Sigmoid colon (tissue), 7 donors: Measurements from ENCODE around the gene WDR33. TPM values are rescaled to one million over a fixed set of nuclear protein-coding genes. Genes with fewer than 3 reads are reported as not detected.
"Not testable (repeated sequence)": the region's sequence is repeated elsewhere in the genome, so short reads cannot be mapped to it uniquely, and the experiment has no call there.

ENCODE experiments used
- DNase-seq: peaks from one replicate; pipeline ENCODE4 v3.0.0-alpha.2; 2019
- H3K27ac ChIP-seq, 4 donors: fragments of 200-600 bp; sonication (generic); one replicate each; pipeline ENCODE4 v1.5.1; 2016 to 2019; ENCODE audit warnings: mild to moderate bottlenecking in 1 of 4
- H3K27me3 ChIP-seq, 3 donors: fragments of 200-600 bp; sonication (generic); one replicate each; pipeline ENCODE4 v1.5.1; 2019; ENCODE audit warnings: mild to moderate bottlenecking in 1 of 3
- H3K36me3 ChIP-seq, 4 donors: fragments of 200-600 bp; sonication (generic); one replicate each; pipeline ENCODE4 v1.5.1; 2016 to 2019
- H3K4me1 ChIP-seq, 4 donors: fragments of 200-600 bp; sonication (generic); one replicate each; pipeline ENCODE4 v1.5.1; 2017 to 2019
- H3K4me3 ChIP-seq, 4 donors: fragments of 200-600 bp; sonication (generic); one replicate each; pipeline ENCODE4 v1.5.1; 2017 to 2019; ENCODE audit warnings: mild to moderate bottlenecking in 2 of 4, moderate library complexity in 1 of 4
- H3K9me3 ChIP-seq, 4 donors: fragments of 200-600 bp in 3 of 4; sonication (generic) in 3 of 4; one replicate each; pipeline versions ENCODE4 v1.5.1 to v1.6.1; 2013 to 2019
- CTCF ChIP-seq, 4 experiments: fragments of 450-650 bp in 3 of 4; fragments of 200-600 bp in 1 of 4; IDR thresholded peaks; one replicate each; pipeline ENCODE4 v1.5.1; 2016 to 2019; ENCODE audit warnings: antibody characterized with exemption in 4 of 4, mild to moderate bottlenecking in 3 of 4, moderate library complexity in 2 of 4
- EP300 ChIP-seq, 4 donors: sonication (generic); formaldehyde crosslinking; IDR thresholded peaks; one replicate each; pipeline ENCODE4 v1.6.1; 2017; ENCODE audit warnings: antibody characterized with exemption in 4 of 4
- POLR2A ChIP-seq, 2 donors: fragments of 450-650 bp; IDR thresholded peaks; one replicate each; pipeline ENCODE4 v1.6.1; 2016; ENCODE audit warnings: antibody characterized with exemption in 2 of 2, mild to moderate bottlenecking in 2 of 2, moderate library complexity in 2 of 2
- POLR2AphosphoS5 ChIP-seq, 4 donors: sonication (generic); formaldehyde crosslinking; IDR thresholded peaks; one replicate each; pipeline ENCODE4 v1.6.1; 2017; ENCODE audit warnings: antibody characterized with exemption in 4 of 4
- WGBS, 2 donors: extraction: QIAGEN DNeasy Blood & Tissue Kit; methylation state at CpG; one replicate each; pipeline ENCODE4 v1.1.7; 2013; 5-methylcytosine and 5-hydroxymethylcytosine counted together
- intact Hi-C: fragments of 100-400 bp; cut with DNase I; formaldehyde crosslinking; loops from one replicate; pipeline ENCODE4 v1.15.1; 2023
- polyA plus RNA-seq, 3 donors: library from polyadenylated mRNA; stranded (reverse); fragments of 200-250 nt; gene quantifications; one replicate each; pipeline ENCODE4 v1.2.3, GENCODE V29; 2013
- total RNA-seq, 4 donors: library from RNA; depleted of rRNA; stranded (reverse); fragments of >200 nt; gene quantifications; one replicate each; pipeline ENCODE4 v1.1.0, GENCODE V29; 2016
- donor health status: healthy with polysubstance abuse.
- donor health status: Bipolar disorder and iron deficiency.
- donor health status: healthy.

The WDR33 gene
- total and polyA plus RNA-seq, 7 donors = 8.3 to 45.2 (median 37.8) TPM

- no peak for DNase-seq
- H3K36me3 ChIP-seq = peaks cover 4 to 89% (median 42%) of the 10 kb centered on the region in 4 donors
- TF ChIP-seq EP300 (IDR thresholded peaks at IDR 0.05) (no peak), CTCF (IDR thresholded peaks at IDR 0.05) (no peak), POLR2A (IDR thresholded peaks at IDR 0.05) (no peak), POLR2AphosphoS5 (IDR thresholded peaks at IDR 0.05) (no peak)
- no peaks in the 10 kb centered on the region for H3K9me3 ChIP-seq
- no peaks in the 10 kb centered on the region for H3K27me3 ChIP-seq
- no peaks in the 10 kb centered on the region for H3K4me1 ChIP-seq
- no peak overlapping the region for H3K27ac ChIP-seq
- 81 to 85% methylated on average over 6 of the region's 6 CpGs for WGBS, 2 donors
- no peak overlapping the region for H3K4me3 ChIP-seq
- intact Hi-C loops = no loop called here
Observed at GRCh38 chr2:127762846-127763245, 48.1 kb downstream of the WDR33 start.

- 83 to 93% methylated on average over 6 of the region's 6 CpGs for WGBS, 2 donors
- intact Hi-C loops = no loop called here
- H3K4me3 ChIP-seq = no peak overlapping the region
- no peak overlapping the region for H3K27ac ChIP-seq
- TF ChIP-seq CTCF (IDR thresholded peaks at IDR 0.05) (no peak), EP300 (IDR thresholded peaks at IDR 0.05) (no peak), POLR2AphosphoS5 (IDR thresholded peaks at IDR 0.05) (no peak), POLR2A (IDR thresholded peaks at IDR 0.05) (no peak)
- H3K4me1 ChIP-seq = no peaks in the 10 kb centered on the region
- H3K27me3 ChIP-seq = no peaks in the 10 kb centered on the region
- H3K36me3 ChIP-seq = peaks cover 4 to 88% (median 40%) of the 10 kb centered on the region in 4 donors
- H3K9me3 ChIP-seq = no peaks in the 10 kb centered on the region
- no peak for DNase-seq
Observed at GRCh38 chr2:127762441-127762840, 48.5 kb downstream of the WDR33 start.

- DNase-seq = no peak
- H3K27me3 ChIP-seq = no peaks in the 10 kb centered on the region
- no peak overlapping the region for H3K4me3 ChIP-seq
- H3K36me3 ChIP-seq = peaks cover 4 to 76% (median 30%) of the 10 kb centered on the region in 4 donors
- no peak overlapping the region for H3K27ac ChIP-seq
- H3K4me1 ChIP-seq = no peaks in the 10 kb centered on the region
- intact Hi-C loops = no loop called here
- WGBS, 2 donors = 95 to 98% methylated on average over 2 of the region's 2 CpGs
- TF ChIP-seq EP300 (IDR thresholded peaks at IDR 0.05) (no peak), CTCF (IDR thresholded peaks at IDR 0.05) (no peak), POLR2AphosphoS5 (IDR thresholded peaks at IDR 0.05) (no peak), POLR2A (IDR thresholded peaks at IDR 0.05) (no peak)
- no peaks in the 10 kb centered on the region for H3K9me3 ChIP-seq
Observed at GRCh38 chr2:127759931-127760330, 51.0 kb downstream of the WDR33 start.

GRCh38 chr2:127754186-127754585 lies 56.8 kb downstream of the WDR33 start:
- DNase-seq = no peak
- intact Hi-C loops = no loop called here
- Histone ChIP-seq H3K36me3 (peaks cover 0 to 21% (median 0%) of the 10 kb centered on the region in 4 donors), H3K27ac (no peak overlapping the region), H3K4me1 (no peaks in the 10 kb centered on the region), H3K27me3 (no peaks in the 10 kb centered on the region), H3K4me3 (no peak overlapping the region), H3K9me3 (no peaks in the 10 kb centered on the region)
- TF ChIP-seq POLR2AphosphoS5 (IDR thresholded peaks at IDR 0.05) (no peak), EP300 (IDR thresholded peaks at IDR 0.05) (no peak), POLR2A (IDR thresholded peaks at IDR 0.05) (no peak), CTCF (IDR thresholded peaks at IDR 0.05) (no peak)
- 87 to 95% methylated on average over 8 of the region's 8 CpGs for whole genome bisulfite sequencing, 2 donors

GRCh38 chr2:127753374-127753773 lies 57.6 kb downstream of the WDR33 start:
- DNase-seq = no peak
- no peak overlapping the region for H3K27ac ChIP-seq
- no peak for TF ChIP-seq POLR2AphosphoS5 (IDR thresholded peaks at IDR 0.05)
- TF ChIP-seq CTCF (IDR thresholded peaks at IDR 0.05) = no peak
- TF ChIP-seq POLR2A (IDR thresholded peaks at IDR 0.05) = no peak
- no peak for TF ChIP-seq EP300 (IDR thresholded peaks at IDR 0.05)
- H3K4me1 ChIP-seq = no peaks in the 10 kb centered on the region
- intact Hi-C loops = no loop called here
- H3K27me3 ChIP-seq = no peaks in the 10 kb centered on the region
- H3K36me3 ChIP-seq = peaks cover 0 to 20% (median 0%) of the 10 kb centered on the region in 4 donors
- no peak overlapping the region for H3K4me3 ChIP-seq
- H3K9me3 ChIP-seq = no peaks in the 10 kb centered on the region

GRCh38 chr2:127749537-127749936 lies 61.4 kb downstream of the WDR33 start:
- Histone ChIP-seq H3K27ac (peak overlapping the region in 1 of 4 donors; percentile 38), H3K4me1 (peaks cover 0 to 17% (median 7%) of the 10 kb centered on the region in 4 donors)
- H3K9me3 ChIP-seq, intact Hi-C loops, H3K27me3 ChIP-seq, DNase-seq, H3K4me3 ChIP-seq, H3K36me3 ChIP-seq: not testable (repeated sequence)
- 73 to 83% methylated on average over 5 of the region's 5 CpGs for WGBS, 2 donors
